Stimulated activated CD4-positive, alpha-beta T cell treated with anti-CD3 and anti-CD28 coated beads, Interleukin-12 subunit alpha, Interleukin-12 subunit beta, amount 100 ng/mL, for 24 hours (primary cell): Measurements from ENCODE around the gene CSTPP1.
"Not testable (repeated sequence)": the region's sequence is repeated elsewhere in the genome, so short reads cannot be mapped to it uniquely, and the experiment has no call there.

ENCODE experiments used
- DNase-seq, 2 experiments: peaks; one replicate each; pipeline ENCODE4 v3.0.0-alpha.2; 2020; ENCODE audit warnings: low read depth in 2 of 2

Gene CSTPP1

GRCh38 chr11:47181271-47181670, 244.7 kb downstream of the CSTPP1 start:
- DNase-seq: no peak

GRCh38 chr11:47182380-47182779, 245.8 kb downstream of the CSTPP1 start:
- DNase-seq: no peak

- DNase-seq: no peak
Observed at GRCh38 chr11:47183031-47183856, 246.7 kb downstream of the CSTPP1 start.

GRCh38 chr11:47183969-47184368, 247.4 kb downstream of the CSTPP1 start:
- DNase-seq: no peak

GRCh38 chr11:47184711-47185304, 248.2 kb downstream of the CSTPP1 start:
- no peak for DNase-seq

- DNase-seq: no peak
Observed at GRCh38 chr11:47185305-47186075, 248.9 kb downstream of the CSTPP1 start.

GRCh38 chr11:47186076-47186699, 249.6 kb downstream of the CSTPP1 start, which contains the start of gene PACSIN3:
Gene PACSIN3 (minus strand): TSS chr11:47186434. CDS start chr11:47182727, 3,707 bp downstream.
- DNase-seq: peak in 1 of 2 experiments; percentile 44

- peak in 1 of 2 experiments; percentile 54 for DNase-seq
Observed at GRCh38 chr11:47186700-47187695, 250.4 kb downstream of the CSTPP1 start.

GRCh38 chr11:47187723-47188122, 251.2 kb downstream of the CSTPP1 start:
- no peak for DNase-seq

GRCh38 chr11:47188259-47188658, 251.7 kb downstream of the CSTPP1 start:
- DNase-seq: no peak

GRCh38 chr11:47189100-47189834, 252.7 kb downstream of the CSTPP1 start:
- no peak for DNase-seq

- DNase-seq: not testable (repeated sequence)
Observed at GRCh38 chr11:47191137-47191536, 254.6 kb downstream of the CSTPP1 start.

GRCh38 chr11:47192111-47192510, 255.6 kb downstream of the CSTPP1 start:
- DNase-seq: no peak

- DNase-seq: not testable (repeated sequence)
Observed at GRCh38 chr11:47198161-47198560, 261.6 kb downstream of the CSTPP1 start.

- DNase-seq: no peak
Observed at GRCh38 chr11:47201015-47201414, 264.5 kb downstream of the CSTPP1 start.

GRCh38 chr11:47202576-47202975, 266.0 kb downstream of the CSTPP1 start:
- no peak for DNase-seq

- DNase-seq: no peak
Observed at GRCh38 chr11:47204637-47204989, 268.1 kb downstream of the CSTPP1 start.

- DNase-seq: not testable (repeated sequence)
Observed at GRCh38 chr11:47206577-47206976, 270.0 kb downstream of the CSTPP1 start.

GRCh38 chr11:47207459-47207858, 270.9 kb downstream of the CSTPP1 start:
- DNase-seq: no peak

- DNase-seq: not testable (repeated sequence)
Observed at GRCh38 chr11:47208008-47208552, 271.5 kb downstream of the CSTPP1 start.
